Choroid plexus epithelial cell (primary cell): ENCODE measurements around the gene ACBD3.

Experiments used
- DNase-seq: peaks from one replicate; pipeline ENCODE4 v3.0.0-alpha.2; 2010; ENCODE audit warnings: low read depth
- H3K4me3 ChIP-seq: 2 replicates; pipeline ENCODE4 v1.5.1; 2011; ENCODE audit warnings: low read depth, mild to moderate bottlenecking, control low read depth, low read length, moderate library complexity
- TF ChIP-seq, protein P1 (sequence below): conservative IDR thresholded peaks from 2 replicates; pipeline ENCODE4 v1.5.1; 2011; ENCODE audit warnings: low read depth, mild to moderate bottlenecking, control low read depth, inconsistent platforms, low read length, moderate library complexity

The ACBD3 gene

DNA sequence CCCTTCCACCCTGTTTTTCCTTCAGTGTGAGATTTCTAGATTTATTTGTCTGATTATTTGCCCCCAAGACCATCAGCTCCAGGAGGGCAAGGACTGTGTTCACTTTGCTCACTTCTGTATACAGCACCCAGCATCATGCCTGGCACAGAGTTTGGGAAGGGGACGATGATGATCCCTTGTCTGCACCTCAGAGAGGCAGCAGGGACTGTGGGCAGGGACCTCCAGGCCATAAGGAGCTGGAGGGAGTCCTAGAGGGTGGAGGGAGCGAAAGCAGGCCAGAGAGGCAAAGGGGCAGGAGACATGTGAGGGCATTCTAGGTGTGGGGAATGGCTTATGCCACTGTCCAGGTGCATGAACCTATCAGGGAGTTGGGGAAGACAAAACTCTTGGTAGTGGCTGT is 91.3 kb downstream of the ACBD3 start:
- no peak overlapping the region for H3K4me3 ChIP-seq
- TF ChIP-seq, protein P1, sequence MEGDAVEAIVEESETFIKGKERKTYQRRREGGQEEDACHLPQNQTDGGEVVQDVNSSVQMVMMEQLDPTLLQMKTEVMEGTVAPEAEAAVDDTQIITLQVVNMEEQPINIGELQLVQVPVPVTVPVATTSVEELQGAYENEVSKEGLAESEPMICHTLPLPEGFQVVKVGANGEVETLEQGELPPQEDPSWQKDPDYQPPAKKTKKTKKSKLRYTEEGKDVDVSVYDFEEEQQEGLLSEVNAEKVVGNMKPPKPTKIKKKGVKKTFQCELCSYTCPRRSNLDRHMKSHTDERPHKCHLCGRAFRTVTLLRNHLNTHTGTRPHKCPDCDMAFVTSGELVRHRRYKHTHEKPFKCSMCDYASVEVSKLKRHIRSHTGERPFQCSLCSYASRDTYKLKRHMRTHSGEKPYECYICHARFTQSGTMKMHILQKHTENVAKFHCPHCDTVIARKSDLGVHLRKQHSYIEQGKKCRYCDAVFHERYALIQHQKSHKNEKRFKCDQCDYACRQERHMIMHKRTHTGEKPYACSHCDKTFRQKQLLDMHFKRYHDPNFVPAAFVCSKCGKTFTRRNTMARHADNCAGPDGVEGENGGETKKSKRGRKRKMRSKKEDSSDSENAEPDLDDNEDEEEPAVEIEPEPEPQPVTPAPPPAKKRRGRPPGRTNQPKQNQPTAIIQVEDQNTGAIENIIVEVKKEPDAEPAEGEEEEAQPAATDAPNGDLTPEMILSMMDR = no peak
- DNase-seq = no peak
